ENCODE data around the gene ANKDD1A.

Gene ANKDD1A

DNA sequence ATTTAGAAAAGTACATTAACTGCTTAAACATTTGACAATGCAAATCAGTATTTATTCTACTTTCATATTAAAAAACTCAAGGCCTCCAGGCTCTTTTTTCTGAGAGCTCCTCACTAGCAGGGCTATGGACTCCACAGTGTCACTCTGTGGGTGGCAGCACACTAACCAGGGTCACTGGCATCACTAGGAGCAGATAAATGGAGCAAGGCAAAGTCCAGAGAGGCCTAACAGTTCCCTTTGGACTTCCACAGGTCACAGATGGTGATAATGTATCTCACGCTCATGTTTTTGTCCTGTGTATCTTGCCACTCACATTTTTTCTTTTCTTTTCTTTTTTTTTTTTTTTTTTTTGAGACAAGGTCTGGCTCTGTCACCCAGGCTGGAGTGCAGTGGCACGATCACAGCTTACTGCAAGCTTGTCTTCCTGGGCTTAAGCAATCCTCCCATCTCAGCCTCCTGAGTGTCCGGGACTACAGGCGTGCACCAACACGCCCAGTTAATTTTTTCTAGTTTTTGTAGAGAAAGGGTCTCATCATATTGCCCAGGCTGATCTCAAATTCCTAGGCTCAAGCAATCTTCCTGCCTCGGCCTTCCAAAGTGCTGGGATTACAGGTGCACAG, 70.2 kb downstream of the ANKDD1A start:
- no peak for DNase-seq

DNA sequence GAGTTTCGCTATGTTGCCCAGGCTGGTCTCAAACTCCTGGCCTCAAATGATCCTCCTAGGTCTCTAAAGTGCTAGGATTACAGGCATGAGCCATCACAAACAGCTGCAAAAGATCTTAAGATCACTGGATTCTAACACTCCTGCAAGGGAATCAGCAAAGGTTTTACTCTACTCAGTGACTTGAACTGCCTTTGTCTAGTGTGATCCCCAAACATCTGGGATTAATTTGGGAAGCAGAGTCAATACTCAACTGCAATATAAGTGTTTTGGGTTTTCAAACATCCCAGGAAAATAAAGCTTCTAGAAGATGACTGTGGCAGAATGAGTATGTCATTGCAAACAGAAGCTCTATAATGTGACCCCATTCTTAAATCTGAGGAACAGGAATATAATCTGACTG, 70.8 kb downstream of the ANKDD1A start:
- DNase-seq = no peak

DNA sequence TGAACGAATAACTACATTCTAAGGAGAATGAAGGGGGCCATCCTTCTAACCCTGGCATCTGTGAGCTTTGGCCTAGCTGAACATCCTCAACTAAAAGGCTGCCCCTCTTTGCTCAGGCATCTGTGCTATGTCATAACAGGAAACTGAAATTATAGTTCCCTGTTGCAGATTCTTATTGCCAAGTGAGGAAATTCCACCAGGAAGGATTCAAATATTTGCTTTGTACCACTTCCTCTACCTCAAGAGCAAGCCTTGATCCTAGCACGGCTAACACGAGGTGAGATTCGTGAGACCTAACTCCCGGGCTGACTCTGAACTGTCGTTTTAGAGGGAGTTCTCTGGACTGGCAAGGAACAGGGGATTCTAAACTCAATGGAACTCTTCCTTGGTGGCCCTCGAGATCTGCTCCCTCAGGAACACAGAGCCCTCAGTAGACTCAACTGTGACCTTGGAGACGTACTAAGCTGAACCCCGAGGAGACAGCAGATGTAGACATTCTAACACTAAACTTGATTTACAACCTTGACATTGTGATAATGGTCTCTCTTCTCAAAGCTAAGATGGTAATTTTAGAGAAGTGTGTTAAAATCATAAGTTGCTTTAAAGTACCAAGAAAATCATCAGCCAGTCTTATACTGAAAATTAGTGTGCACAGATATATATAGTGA, 73.8 kb downstream of the ANKDD1A start:
- no peak for DNase-seq

DNA sequence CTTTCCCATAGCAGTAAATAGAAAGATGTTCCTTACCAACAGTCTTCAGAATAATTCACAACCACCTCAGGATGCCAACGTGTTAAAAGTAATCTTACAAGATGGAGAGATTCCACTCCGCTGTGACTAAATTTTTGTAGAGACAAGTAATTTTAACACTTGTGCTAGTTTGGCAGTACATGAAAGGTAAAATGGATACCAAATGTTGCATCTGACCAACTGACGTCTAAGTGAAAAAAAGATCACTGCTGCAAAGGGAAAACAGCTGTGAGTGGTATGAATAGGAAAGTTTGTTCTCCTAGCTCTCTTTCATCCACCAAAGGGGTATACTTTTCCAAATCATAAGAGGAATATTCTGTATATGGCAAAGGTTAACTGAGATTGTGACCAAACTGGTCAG, 75.4 kb downstream of the ANKDD1A start:
- no peak for DNase-seq

DNA sequence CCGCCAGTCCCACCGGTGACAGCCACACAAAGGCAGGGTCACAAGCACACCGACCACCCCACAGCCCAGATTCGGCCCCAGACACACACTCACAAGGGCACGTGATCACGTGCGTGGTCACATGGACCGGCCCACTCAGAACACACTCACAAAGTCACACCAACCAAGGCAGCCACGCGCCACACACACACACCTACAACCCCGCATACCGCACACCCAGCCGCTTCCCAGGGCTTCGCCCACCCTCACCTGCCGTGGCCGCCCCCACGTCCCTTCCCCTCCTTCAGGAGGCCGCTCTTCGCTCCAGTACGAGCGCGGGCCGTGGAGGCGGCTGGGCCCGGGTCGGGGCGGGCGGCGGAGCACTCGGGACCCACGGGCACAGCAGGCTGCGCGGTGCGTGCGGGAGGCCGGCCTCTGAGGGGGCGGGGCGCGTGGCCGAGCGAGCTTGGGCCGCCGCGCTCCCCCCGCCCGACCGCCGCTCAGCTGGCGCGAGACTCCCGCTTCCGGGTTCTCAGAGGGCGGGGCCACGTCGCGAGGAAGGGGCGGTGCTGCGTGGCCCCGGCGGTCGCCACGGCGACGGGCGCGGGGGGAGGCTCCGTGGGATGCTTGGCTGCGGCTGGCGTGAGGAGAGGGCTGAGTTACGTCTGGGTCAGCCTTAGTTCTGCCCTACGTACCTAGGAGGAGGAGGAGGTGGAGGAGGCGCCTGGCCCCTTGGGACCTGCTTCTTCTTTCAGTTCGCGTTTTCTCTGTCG, 77.9 kb downstream of the ANKDD1A start, which contains the start of gene SPG21:
SPG21 (minus strand) TSS at position 499 of the 752 bp plus-strand sequence. CDS start 6,345 bp downstream, outside the sequence.
- DNase-seq = peak; percentile 82

DNA sequence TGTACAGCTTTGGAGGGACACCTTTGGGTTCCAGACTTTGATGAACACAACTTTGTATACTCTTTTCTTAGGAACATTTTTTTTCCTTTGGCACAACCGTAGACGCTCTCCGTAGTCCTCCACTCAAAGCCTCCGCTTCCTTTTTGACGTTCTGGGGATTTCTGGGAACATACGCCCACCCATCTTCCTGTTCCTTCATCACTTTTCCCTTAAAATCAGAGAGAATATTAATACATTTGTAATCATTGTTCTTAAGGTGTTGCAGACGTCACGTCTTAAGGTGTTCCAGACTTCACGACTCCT, 78.4 kb downstream of the ANKDD1A start:
- DNase-seq = no peak

DNA sequence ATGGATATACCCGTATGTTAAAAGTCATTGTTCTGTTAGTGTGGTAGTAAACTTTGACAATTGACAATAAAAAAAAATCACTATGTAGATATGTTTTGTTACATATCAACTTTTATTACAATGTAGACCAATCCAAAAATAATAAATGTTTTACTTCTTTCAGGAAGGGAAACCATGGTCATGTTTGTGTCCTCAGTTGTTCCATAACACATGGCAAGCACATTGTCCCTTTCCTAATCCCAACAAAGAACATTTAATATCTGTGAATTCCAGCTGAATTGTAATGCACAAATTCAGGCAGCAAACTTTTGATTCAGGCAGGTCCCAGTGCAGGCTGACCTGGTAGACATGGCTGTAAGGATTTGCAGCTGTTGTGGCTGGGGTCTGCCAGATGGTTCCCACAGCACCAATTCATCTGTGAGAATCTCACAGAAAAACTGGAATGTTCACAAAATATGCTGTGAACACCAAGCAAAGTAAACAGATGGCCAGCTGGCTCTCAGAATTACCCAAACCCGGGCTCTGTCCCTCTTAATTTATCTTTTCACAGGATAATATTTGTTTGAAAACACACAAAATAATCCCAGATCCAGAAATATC, 79.9 kb downstream of the ANKDD1A start:
- DNase-seq = no peak

DNA sequence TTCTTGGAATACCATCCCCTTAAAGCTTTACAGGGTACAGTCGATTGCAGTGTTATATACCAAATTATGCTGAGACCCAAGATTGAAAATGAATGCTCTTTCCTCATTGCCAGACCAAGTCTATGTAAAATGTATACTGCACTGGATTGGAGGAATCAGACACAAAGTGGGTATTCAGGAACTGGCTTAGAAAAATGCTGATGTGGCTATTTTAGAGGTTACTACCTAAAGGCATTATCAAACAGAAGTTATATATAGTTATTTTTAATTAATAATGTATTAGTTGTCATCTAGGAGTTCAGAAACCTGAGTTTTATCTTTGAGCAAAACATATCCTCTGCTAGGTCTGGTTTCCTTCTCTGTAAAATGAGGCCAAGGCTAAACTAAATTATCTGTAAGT, 81.6 kb downstream of the ANKDD1A start:
- DNase-seq = no peak

DNA sequence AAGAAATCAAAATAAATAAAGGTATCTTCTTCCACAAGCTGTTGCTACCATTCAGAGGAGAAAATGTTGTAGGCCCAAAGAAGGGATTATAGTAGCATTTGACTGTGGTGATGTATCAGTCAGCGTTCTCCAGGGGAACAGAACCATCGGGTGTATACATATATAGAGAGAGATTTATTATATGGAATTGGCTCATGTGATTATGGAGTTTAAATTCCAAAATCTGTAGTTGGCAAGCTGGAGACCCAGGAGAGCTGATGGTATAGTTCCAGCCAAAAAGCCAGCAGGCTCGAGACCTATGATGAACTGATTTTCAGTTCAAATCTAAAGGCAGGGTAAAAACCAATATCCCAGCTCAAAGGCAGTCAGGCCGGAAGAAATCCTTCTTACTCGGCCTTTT, 85.4 kb downstream of the ANKDD1A start:
- no peak for DNase-seq

DNA sequence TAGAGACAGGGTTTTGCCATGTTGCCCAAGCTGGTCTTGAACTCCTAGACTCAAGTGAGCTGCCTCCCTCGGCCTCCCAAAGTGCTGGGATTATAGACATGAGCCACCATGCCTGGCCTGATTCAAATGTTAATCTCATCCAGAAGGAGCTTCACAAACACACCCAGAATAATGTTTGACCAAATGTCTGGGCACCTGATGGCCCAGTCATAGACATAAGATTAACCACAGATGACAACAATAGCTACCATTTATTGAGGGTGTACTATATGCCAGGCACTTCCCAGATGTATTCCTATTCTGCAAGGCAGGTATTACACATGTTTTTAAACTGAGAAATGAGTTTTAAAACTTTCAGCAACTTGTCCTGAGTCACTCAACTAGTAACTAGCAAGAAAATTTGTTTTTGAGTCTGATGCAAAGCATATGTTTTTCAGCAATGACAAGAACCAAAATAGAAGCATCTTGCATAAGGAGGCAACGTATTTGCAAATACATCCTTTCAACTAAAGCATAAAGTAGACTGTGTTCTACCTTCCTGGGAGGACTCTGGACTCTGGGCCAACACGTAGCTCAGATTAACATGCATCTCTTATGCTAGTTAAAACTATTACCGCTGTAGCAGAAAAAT, 86.2 kb downstream of the ANKDD1A start:
- no peak for DNase-seq

DNA sequence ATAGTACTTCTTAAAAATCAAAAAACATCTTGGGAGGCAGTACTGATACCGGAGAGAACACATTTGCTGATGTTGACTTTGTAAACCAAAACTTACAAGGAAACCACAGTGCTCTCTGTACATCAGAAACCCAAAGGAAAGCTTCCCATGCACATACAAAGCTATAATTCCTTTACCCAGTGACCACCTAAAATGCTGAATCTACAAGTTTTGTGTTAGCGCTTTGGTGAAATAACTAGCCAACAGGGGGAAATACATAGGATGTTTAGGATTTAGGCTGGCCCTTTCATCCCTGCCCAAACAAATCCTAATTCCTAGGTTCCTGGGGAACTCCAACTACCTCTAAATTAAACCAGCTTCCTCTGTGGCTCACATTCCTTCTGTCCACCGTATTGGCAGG, 93.3 kb downstream of the ANKDD1A start:
- no peak for DNase-seq

DNA sequence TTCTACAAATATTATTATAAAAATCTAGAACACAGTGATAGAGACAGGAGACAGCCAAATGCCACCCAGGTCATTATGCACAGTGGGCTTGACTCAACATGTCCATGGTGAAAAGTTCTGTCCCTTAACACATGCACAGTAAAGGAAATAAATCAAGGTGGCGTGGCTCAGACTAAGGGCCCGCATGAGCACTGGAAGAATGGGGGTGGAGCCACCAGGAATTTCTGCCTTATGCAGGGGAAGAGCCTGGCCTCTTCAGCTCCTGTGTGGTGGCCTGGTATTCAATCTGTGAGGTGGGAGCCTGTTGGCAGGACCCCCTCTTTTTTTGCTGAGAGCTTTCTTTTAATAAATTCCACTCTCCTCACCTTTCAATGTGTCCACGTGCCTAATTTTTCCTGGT, 95.2 kb downstream of the ANKDD1A start:
- no peak for DNase-seq
